ENCODE results near the gene MGMT.

Gene MGMT

DNA sequence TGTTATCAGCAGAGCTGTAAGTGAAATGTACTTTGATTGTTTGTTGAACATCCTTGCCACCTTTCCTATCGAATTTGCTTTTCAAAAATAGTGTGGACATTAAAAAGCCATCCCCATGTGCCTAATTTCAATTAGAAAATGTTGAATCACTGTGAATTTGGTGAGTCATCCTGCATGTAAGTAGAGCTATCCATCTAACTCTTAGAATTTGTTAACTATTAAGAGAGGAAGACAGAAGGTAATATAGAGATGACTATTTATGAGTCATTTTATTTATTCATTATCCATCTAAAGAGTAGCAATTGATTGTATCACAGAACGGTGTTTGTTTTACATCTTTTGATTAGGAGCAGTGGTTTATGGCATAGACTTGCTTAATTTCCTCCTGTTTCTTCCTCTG lies 154.7 kb downstream of the MGMT start:
- Histone ChIP-seq H3K27me3 (ENCODE audit: insufficient read depth, low read length) (no peaks in the 10 kb centered on the region), H3K4me1 (ENCODE audit: control insufficient read depth, insufficient read depth, low read length, unreplicated experiment) (peaks cover 7% of the 10 kb centered on the region), H3K4me3 (ENCODE audit: low read depth, low read length) (no peak overlapping the region), H3K36me3 (ENCODE audit: insufficient read depth, low read length) (no peaks in the 10 kb centered on the region), H3K79me2 (ENCODE audit: control insufficient read depth, insufficient read depth, low read length, unreplicated experiment) (no peaks in the 10 kb centered on the region), H3K27ac (ENCODE audit: low read depth, low read length) (no peak overlapping the region), H2AFZ (ENCODE audit: low read length, unreplicated experiment) (no peak overlapping the region)

DNA sequence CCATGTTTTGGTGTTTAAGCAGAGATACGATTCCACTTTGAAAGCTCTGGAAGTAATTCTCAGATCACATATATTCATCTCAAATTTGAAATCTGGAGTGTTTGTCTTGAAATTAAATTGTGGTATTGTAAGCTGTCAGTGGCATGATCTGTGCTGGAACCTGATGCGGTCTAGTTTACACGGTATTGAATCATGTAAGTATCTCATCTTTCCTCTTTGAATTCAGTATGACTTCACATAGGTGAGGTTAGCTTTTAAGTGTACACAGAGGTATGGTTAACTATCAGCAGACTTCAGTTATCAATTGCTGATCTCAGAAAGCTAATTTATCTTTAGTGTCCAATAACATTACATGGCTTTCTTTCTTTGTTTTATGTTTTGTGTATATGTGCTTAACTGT lies 155.2 kb downstream of the MGMT start:
- no peaks in the 10 kb centered on the region for H3K36me3 ChIP-seq (ENCODE audit: insufficient read depth, low read length)
- H3K79me2 ChIP-seq (ENCODE audit: control insufficient read depth, insufficient read depth, low read length, unreplicated experiment): no peaks in the 10 kb centered on the region
- H3K4me3 ChIP-seq (ENCODE audit: low read depth, low read length): no peak overlapping the region
- H3K4me1 ChIP-seq (ENCODE audit: control insufficient read depth, insufficient read depth, low read length, unreplicated experiment): peaks cover 10% of the 10 kb centered on the region
- no peak overlapping the region for H3K27ac ChIP-seq (ENCODE audit: low read depth, low read length)
- no peaks in the 10 kb centered on the region for H3K27me3 ChIP-seq (ENCODE audit: insufficient read depth, low read length)
- no peak overlapping the region for H2AFZ ChIP-seq (ENCODE audit: low read length, unreplicated experiment)

DNA sequence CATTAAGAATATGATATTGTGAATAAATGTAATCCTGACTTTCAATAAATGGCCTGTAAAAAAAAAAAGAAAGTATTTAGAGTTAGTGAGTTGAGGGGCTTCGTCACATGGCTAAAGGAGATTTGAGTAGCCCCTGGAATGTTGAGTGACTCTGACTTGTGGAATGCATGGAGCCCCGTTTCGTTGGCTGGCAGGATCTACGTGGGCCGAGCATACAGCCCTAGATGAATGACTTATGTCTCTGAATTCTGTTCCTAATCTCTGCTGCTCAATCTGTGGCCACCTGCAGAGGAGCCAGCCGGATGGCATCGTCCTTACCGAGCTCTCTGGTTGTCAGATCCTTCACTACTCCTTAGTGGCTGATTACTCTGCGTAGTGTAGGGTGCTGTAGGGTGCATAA lies 155.7 kb downstream of the MGMT start:
- no peaks in the 10 kb centered on the region for H3K27me3 ChIP-seq (ENCODE audit: insufficient read depth, low read length)
- H3K36me3 ChIP-seq (ENCODE audit: insufficient read depth, low read length): no peaks in the 10 kb centered on the region
- no peak overlapping the region for H3K4me3 ChIP-seq (ENCODE audit: low read depth, low read length)
- no peak overlapping the region for H2AFZ ChIP-seq (ENCODE audit: low read length, unreplicated experiment)
- peaks cover 10% of the 10 kb centered on the region for H3K4me1 ChIP-seq (ENCODE audit: control insufficient read depth, insufficient read depth, low read length, unreplicated experiment)
- no peaks in the 10 kb centered on the region for H3K79me2 ChIP-seq (ENCODE audit: control insufficient read depth, insufficient read depth, low read length, unreplicated experiment)
- no peak overlapping the region for H3K27ac ChIP-seq (ENCODE audit: low read depth, low read length)

DNA sequence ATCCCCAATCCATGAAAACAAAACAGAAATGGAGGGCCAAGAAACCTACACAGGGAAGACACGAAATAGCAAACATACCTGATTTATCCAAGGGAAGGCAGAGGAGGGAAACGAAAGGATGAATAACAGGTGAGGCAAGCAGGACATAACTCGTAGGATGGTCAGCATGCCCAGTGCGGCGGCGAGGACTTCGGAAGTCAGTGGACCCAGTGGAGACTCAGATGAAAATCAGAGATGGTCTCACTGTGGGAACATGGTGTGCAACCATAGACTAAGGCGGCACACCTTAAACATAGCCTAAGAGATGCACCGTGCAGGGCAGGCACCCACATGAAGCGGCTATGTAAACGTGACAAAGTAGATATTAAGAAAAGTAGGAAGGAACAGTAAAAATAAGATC lies 157.5 kb downstream of the MGMT start:
- no peaks in the 10 kb centered on the region for H3K27me3 ChIP-seq (ENCODE audit: insufficient read depth, low read length)
- H3K36me3 ChIP-seq (ENCODE audit: insufficient read depth, low read length): no peaks in the 10 kb centered on the region
- no peak overlapping the region for H3K27ac ChIP-seq (ENCODE audit: low read depth, low read length)
- H3K4me1 ChIP-seq (ENCODE audit: control insufficient read depth, insufficient read depth, low read length, unreplicated experiment): peaks cover 10% of the 10 kb centered on the region
- H3K79me2 ChIP-seq (ENCODE audit: control insufficient read depth, insufficient read depth, low read length, unreplicated experiment): no peaks in the 10 kb centered on the region
- no peak overlapping the region for H2AFZ ChIP-seq (ENCODE audit: low read length, unreplicated experiment)
- no peak overlapping the region for H3K4me3 ChIP-seq (ENCODE audit: low read depth, low read length)

DNA sequence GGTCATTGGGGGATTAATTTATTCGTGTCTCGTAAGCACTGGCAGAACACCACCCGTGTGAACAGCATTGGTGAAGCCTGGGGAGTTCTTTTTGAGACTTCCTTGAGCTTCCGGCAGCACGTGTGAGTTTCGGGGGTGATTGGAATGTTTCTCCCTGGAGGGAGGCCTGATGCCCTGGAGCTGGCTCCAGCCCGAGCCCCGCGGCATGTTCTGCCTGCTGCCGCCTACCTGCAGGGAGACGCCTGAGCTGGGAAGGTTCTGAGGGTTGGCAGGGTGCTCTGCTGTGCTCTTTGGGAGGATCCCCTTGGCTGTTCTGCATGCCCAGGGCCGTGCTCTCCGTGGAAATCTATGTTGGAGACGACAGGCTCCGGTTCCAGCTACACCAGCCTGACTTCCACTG lies 159.3 kb downstream of the MGMT start:
- Histone ChIP-seq H3K79me2 (ENCODE audit: control insufficient read depth, insufficient read depth, low read length, unreplicated experiment) (no peaks in the 10 kb centered on the region), H3K27me3 (ENCODE audit: insufficient read depth, low read length) (no peaks in the 10 kb centered on the region), H3K4me3 (ENCODE audit: low read depth, low read length) (no peak overlapping the region), H3K27ac (ENCODE audit: low read depth, low read length) (no peak overlapping the region), H2AFZ (ENCODE audit: low read length, unreplicated experiment) (no peak overlapping the region), H3K36me3 (ENCODE audit: insufficient read depth, low read length) (no peaks in the 10 kb centered on the region), H3K4me1 (ENCODE audit: control insufficient read depth, insufficient read depth, low read length, unreplicated experiment) (peaks cover 19% of the 10 kb centered on the region)

DNA sequence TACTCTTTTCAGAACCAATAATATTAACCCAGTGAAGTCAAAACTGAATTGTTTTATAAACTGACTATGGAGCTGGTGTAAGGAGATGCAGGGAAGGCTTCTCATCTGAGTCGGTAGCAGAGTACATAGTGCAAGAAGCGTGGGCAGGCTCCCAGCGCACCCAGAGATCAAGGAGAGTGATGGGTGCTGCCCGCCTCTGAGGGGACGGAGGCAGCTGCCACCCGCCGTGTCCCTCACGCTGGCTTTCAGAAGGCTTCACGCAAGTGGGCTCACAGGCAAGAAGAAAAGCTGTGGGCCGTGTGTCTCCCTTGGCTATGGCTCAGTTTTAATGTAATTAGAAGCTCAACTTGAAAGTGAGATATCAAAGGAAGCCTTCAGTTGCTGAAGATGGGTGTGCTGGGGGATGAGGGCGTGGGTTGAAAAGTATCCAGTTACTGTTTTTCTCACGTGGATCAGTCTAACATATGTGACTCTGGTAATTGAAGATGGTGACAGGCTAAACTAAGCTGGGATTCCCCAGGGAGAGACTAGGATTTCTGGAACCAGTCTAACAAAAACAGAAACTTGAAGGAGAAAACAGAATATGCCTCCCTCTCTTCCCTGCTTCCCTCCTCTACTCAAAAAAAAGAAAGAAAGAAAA lies 159.9 kb downstream of the MGMT start:
- H3K27ac ChIP-seq (ENCODE audit: low read depth, low read length): no peak overlapping the region
- H3K36me3 ChIP-seq (ENCODE audit: insufficient read depth, low read length): no peaks in the 10 kb centered on the region
- H3K27me3 ChIP-seq (ENCODE audit: insufficient read depth, low read length): no peaks in the 10 kb centered on the region
- no peaks in the 10 kb centered on the region for H3K79me2 ChIP-seq (ENCODE audit: control insufficient read depth, insufficient read depth, low read length, unreplicated experiment)
- H3K4me3 ChIP-seq (ENCODE audit: low read depth, low read length): no peak overlapping the region
- peaks cover 16% of the 10 kb centered on the region for H3K4me1 ChIP-seq (ENCODE audit: control insufficient read depth, insufficient read depth, low read length, unreplicated experiment)
- H2AFZ ChIP-seq (ENCODE audit: low read length, unreplicated experiment): no peak overlapping the region

DNA sequence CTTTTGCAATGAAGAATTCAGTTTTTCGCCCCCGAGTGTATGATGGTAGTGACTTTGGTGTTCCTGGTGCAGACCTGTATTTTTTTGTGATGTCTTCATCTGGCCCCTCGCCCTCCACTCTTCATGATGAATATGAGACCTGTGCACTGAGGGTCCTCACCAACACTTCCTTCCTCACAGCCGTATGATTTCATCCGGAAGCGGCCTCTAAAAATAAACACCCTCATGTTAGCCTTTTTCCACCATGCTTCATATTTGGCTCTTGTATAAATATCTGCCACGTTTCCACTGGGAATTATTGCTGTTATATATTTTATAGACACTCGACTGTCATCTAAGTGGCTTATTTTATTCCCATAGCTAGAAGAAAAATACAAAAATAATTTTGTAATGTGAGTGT lies 160.4 kb downstream of the MGMT start:
- no peaks in the 10 kb centered on the region for H3K27me3 ChIP-seq (ENCODE audit: insufficient read depth, low read length)
- peaks cover 14% of the 10 kb centered on the region for H3K4me1 ChIP-seq (ENCODE audit: control insufficient read depth, insufficient read depth, low read length, unreplicated experiment)
- no peak overlapping the region for H3K27ac ChIP-seq (ENCODE audit: low read depth, low read length)
- H3K36me3 ChIP-seq (ENCODE audit: insufficient read depth, low read length): no peaks in the 10 kb centered on the region
- H3K4me3 ChIP-seq (ENCODE audit: low read depth, low read length): no peak overlapping the region
- no peaks in the 10 kb centered on the region for H3K79me2 ChIP-seq (ENCODE audit: control insufficient read depth, insufficient read depth, low read length, unreplicated experiment)
- H2AFZ ChIP-seq (ENCODE audit: low read length, unreplicated experiment): no peak overlapping the region

DNA sequence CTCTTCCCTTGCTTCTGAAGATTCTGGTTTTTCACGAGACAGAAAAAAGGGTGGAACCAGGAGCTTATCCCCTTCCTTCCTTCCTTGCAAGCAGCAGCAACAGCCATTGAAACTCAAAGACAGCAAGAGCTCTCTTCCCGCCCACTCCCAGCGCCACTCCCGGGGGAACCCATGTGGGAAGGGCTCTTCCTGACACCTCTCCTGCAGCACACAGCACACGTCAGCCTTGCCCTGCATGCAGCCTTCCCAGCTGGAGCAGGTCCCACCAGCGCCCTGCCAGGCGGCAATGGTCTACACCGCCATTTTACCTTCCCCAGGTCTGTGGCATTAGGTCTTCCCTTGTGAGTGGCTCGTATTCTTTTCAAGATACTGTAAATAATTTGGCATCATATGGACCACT lies 161.8 kb downstream of the MGMT start:
- peaks cover 14% of the 10 kb centered on the region for H3K4me1 ChIP-seq (ENCODE audit: control insufficient read depth, insufficient read depth, low read length, unreplicated experiment)
- H3K4me3 ChIP-seq (ENCODE audit: low read depth, low read length): no peak overlapping the region
- H3K27ac ChIP-seq (ENCODE audit: low read depth, low read length): no peak overlapping the region
- H3K27me3 ChIP-seq (ENCODE audit: insufficient read depth, low read length): no peaks in the 10 kb centered on the region
- no peaks in the 10 kb centered on the region for H3K36me3 ChIP-seq (ENCODE audit: insufficient read depth, low read length)
- H2AFZ ChIP-seq (ENCODE audit: low read length, unreplicated experiment): no peak overlapping the region
- H3K79me2 ChIP-seq (ENCODE audit: control insufficient read depth, insufficient read depth, low read length, unreplicated experiment): no peaks in the 10 kb centered on the region

DNA sequence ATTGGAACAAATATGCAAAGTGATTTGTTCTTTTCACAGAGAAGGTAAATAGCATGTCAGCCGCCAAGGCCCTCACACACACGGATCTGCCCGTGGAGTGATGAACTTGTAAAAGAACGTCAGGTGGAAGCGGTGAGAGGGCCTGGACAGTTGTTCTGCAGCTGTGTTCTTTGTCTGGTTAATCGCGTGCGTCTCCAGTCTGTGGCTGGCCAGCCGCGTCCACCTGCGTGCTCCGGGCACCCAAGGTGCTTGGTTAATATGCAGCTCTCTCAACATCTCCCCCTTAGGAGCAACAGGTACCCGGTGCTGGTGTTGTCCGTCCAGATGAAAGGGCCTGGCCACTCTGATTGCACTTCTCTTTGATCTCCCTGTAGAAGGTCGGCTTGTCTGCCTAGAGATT lies 162.9 kb downstream of the MGMT start:
- no peaks in the 10 kb centered on the region for H3K79me2 ChIP-seq (ENCODE audit: control insufficient read depth, insufficient read depth, low read length, unreplicated experiment)
- H3K27ac ChIP-seq (ENCODE audit: low read depth, low read length): no peak overlapping the region
- 0 out of 2 replicates have a peak, but pooled peaks cover 3% of the 10 kb centered on the region for H3K36me3 ChIP-seq (ENCODE audit: insufficient read depth, low read length)
- H3K27me3 ChIP-seq (ENCODE audit: insufficient read depth, low read length): no peaks in the 10 kb centered on the region
- H3K4me3 ChIP-seq (ENCODE audit: low read depth, low read length): no peak overlapping the region
- no peak overlapping the region for H2AFZ ChIP-seq (ENCODE audit: low read length, unreplicated experiment)
- H3K4me1 ChIP-seq (ENCODE audit: control insufficient read depth, insufficient read depth, low read length, unreplicated experiment): peaks cover 14% of the 10 kb centered on the region

DNA sequence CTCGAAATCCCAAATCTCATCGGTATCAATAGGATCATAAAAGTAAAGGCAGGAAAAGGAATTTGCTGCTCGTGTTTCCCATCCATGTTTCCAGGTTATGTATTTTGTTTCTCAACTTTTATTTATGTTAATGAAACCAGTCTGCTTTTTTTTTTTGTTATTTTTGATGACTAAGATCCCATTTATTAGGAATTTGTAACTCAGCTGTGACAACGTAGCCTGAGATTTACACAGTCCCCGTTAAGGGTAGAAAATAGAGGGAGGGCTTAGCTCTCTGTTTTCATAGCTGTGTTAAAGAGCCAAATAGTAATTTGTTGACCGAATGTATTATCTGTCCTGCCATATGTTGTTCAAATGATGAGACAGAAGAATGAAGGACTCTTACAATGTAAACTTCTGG lies 164.0 kb downstream of the MGMT start:
- H2AFZ ChIP-seq (ENCODE audit: low read length, unreplicated experiment): no peak overlapping the region
- H3K27ac ChIP-seq (ENCODE audit: low read depth, low read length): no peak overlapping the region
- no peaks in the 10 kb centered on the region for H3K27me3 ChIP-seq (ENCODE audit: insufficient read depth, low read length)
- peaks cover 14% of the 10 kb centered on the region for H3K4me1 ChIP-seq (ENCODE audit: control insufficient read depth, insufficient read depth, low read length, unreplicated experiment)
- H3K36me3 ChIP-seq (ENCODE audit: insufficient read depth, low read length): 0 out of 2 replicates have a peak, but pooled peaks cover 3% of the 10 kb centered on the region
- H3K4me3 ChIP-seq (ENCODE audit: low read depth, low read length): no peak overlapping the region
- no peaks in the 10 kb centered on the region for H3K79me2 ChIP-seq (ENCODE audit: control insufficient read depth, insufficient read depth, low read length, unreplicated experiment)

DNA sequence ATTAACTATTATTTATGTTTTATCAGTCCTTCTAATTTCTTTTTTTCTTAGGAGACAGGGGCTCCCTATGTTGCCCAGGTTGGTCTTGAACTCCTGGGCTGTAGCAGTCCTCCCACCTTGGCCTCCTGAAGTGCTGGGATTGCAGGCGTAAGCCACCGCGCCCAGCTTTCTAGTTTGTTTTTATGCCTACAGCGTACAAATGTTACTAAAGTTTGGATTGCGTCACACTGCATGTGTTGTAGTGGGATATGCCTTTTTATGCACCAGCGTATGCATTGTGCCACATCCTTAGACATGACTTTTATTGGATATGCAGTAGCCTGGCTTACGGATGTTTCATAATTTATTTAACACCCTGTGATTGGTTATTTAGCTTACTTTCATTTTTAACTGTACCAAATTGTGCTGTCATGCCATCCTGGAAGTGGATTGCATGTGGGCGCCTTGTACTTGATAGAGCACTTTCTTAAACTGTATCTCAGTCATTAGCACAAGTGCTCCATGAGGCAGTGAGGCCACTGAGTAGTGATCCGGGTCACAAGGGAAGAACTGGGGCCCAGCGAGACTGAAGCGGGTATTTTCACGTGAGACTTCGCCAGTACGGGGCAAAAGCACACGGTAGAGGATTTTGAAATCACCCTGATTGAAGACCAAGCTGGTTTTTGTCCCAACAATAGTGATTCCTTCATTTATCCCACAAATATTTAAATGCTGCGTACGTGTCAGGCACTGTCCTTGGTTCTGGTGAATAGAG lies 165.0 kb downstream of the MGMT start:
- Histone ChIP-seq H2AFZ (ENCODE audit: low read length, unreplicated experiment) (no peak overlapping the region), H3K4me1 (ENCODE audit: control insufficient read depth, insufficient read depth, low read length, unreplicated experiment) (peaks cover 11% of the 10 kb centered on the region), H3K27ac (ENCODE audit: low read depth, low read length) (no peak overlapping the region), H3K79me2 (ENCODE audit: control insufficient read depth, insufficient read depth, low read length, unreplicated experiment) (no peaks in the 10 kb centered on the region), H3K27me3 (ENCODE audit: insufficient read depth, low read length) (no peaks in the 10 kb centered on the region), H3K4me3 (ENCODE audit: low read depth, low read length) (no peak overlapping the region), H3K36me3 (ENCODE audit: insufficient read depth, low read length) (0 out of 2 replicates have a peak, but pooled peaks cover 3% of the 10 kb centered on the region)

Measured in ACC112 (cell line).